HEK293T (cell line): Measurements from ENCODE around the gene PREP.

Experiments used
- ARNT ChIP-seq: fragments of 450-650 bp; IDR thresholded peaks from 2 replicates; pipeline ENCODE4 v1.6.1; 2017; ENCODE audit warnings: mild to moderate bottlenecking
- BHLHE40 ChIP-seq: fragments of 450-650 bp; IDR thresholded peaks from 2 replicates; pipeline ENCODE4 v1.6.1; 2016; ENCODE audit warnings: mild to moderate bottlenecking, moderate library complexity, borderline replicate concordance
- FOXM1 ChIP-seq: fragments of 450-650 bp; IDR thresholded peaks from 2 replicates; pipeline ENCODE4 v1.6.1; 2017; ENCODE audit warnings: mild to moderate bottlenecking, borderline replicate concordance
- NFRKB ChIP-seq: fragments of 450-650 bp; IDR thresholded peaks from 2 replicates; pipeline ENCODE4 v1.6.1; 2016; ENCODE audit warnings: mild to moderate bottlenecking, moderate library complexity
- TARDBP ChIP-seq: fragments of 450-650 bp; IDR thresholded peaks from 2 replicates; pipeline ENCODE4 v1.6.1; 2016
- ZNF384 ChIP-seq: fragments of 450-650 bp; IDR thresholded peaks from 2 replicates; pipeline ENCODE4 v1.6.1; 2016

DNA sequence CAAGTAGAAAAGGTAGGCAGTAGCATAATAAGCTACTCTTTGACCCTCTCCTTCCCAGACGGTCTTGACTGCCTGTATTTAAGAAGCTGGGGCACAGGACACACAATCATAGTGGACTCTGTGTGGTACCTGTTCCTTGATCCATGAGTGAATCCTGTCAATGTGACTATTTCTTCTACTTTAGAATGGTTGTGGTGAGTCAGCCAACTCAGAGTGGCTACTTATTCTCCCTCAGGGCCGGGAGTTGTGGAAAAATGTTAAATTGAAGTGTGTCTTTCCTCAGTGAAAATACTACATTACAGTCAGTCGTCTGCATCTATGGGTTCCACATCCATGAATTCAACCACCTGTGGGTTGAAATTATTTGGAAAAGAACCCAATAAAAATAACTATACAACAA lies 30.8 kb upstream of the PREP start:
- TF ChIP-seq BHLHE40 (no peak), FOXM1 (no peak), NFRKB (no peak), TARDBP (no peak), ARNT (no peak), ZNF384 (no peak)
